ENCODE measurements around the gene NRF1.
A peak's percentile ranks its signal among the peaks of the same experiment; 100 is the strongest.
"Not testable (repeated sequence)": the region's sequence is repeated elsewhere in the genome, so short reads cannot be mapped to it uniquely, and the experiment has no call there.

Gene NRF1

DNA sequence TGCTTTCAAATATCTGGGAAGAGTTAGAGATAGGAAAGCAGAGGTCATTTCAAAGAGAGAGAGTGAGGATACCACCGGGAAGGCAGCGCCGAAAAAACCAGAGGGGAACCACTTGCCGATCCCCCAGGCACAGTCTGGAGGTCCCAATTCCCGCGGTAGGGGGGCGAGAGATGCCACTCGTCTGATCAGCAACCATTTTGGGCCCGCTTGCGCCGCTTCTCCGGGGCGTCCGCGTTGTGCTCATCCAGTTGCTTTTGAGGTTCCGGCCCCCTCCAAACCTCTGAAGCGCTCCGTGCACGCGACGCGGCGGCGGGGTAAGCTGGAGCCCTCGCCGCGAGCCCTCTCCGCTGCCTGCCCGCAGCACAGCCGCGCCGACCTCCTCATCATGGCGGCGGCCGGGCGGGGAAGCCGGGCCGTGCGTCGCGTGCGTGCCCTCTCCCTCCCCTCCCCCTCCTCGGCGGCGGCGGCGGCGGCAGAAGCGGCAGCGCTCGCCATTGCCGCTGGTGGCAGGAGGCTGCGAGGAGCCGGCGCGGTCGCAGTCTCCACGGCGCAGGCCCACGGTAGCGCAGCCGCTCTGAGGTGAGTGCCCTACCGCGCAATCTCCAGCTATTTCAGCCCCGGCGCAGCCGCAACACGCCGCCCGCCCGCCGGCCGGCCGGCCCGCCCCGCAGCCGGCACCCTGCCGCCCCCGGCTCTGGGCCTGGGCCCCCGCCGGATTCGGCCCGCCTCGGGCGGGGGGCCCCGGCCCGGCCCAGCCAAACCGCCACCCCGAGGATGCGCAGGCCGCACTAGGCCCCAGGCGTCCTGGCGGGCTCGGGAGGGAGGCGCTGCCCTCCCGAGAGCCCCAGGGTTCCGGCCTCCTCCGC, at the start of gene NRF1:
Gene NRF1, plus strand, starts transcription at position 475 of the 866 bp plus-strand sequence. CDS start 45,632 bp downstream, outside the sequence.
- DNase-seq (ENCODE audit: low read depth, low spot score) = peak; percentile 63

DNA sequence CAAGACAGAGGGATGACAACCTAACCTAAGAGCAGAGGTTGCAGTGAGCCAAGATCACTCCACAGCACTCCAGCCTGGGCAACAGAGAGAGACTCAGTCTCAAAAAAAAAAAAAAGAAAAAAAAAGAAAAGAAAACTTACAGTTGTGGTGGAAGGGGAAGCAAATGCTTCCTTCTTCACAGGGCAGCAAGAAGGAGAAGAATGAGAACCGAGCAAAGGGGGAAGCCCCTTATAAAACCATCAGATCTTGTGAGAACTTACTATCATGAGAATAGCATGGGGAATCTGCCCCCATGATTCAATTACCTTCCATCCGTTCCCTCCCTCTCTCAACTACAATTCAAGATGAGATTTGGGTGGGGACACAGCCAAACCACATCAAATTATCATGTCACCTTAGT, 45.2 kb upstream of the NRF1 start:
- not testable (repeated sequence) for DNase-seq (ENCODE audit: low read depth, low spot score)

DNA sequence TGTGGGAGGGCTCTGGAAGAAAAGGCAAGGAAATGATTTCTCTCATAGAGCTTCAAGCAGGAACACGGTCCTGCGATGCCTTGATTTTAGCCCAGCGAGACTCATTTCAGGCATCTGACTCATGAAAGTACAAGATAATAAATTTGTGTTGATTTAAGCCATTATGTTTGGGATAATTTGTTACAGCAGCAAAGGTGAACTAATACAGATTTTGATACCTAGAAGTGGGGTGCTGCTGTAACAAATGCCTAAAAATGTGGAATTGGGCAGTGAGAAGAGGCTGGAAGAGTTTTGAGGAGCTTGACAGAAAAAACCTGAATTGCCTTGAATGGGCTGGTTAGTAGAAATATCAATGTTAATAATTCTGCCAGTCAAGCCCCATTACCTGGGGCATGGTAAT, 44.1 kb upstream of the NRF1 start:
- DNase-seq (ENCODE audit: low read depth, low spot score) = no peak

DNA sequence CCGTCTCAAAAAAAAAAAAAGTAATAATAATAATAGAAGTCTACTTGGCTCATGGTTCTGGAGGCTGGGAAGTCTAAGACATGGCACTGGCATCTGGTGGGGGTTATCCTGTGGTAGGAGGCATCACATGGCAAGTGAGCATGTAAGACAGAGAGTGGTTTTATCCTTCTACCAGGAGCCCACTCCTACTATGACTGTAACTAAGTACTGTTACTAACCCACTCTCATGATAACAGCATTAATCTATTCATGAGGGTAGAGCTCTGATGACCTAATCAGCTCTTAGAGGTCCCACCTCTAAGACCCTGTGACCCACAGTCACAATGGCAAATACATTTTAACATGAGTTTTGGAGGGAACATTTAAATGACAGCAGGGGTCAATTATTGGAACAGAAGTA, 43.3 kb upstream of the NRF1 start:
- no peak for DNase-seq (ENCODE audit: low read depth, low spot score)

DNA sequence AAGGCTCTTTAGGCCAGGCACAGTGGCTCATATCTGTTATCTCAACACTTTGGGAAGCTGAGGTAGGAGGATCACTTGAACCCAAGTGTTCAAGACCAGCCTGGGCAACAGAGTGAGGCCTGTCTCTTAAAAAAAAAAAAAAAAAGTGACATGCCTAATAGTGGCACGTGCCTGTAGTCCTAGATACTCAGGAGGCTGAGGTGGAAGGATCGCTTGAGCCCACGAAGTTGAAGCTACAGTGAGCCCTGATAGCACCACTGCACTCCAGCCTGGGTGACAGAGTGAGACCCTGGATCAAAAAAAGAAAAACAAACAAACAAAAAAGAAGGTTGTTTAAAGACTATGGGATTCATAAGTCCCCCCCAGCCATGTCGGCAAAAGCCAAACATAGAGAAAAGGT, 42.2 kb upstream of the NRF1 start:
- no peak for DNase-seq (ENCODE audit: low read depth, low spot score)

DNA sequence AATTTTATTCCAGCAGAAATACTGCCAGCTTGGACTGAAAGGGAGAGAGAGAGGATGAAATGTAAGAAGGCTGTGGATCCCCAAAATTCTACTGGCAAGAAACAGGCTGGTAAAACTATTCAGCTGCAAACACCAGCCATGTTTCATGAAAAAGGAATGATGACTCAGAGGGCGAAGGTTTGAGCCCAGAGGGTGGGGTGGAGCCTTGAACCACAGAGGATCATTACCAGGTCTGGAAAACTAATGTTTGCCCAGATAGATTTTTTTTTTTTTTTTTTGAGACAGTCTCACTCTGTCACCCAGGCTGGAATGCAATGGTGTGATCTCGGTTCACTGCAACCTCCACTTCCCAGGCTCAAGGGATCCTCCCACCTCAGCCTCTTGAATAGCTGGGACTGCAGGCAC, 41.7 kb upstream of the NRF1 start:
- no peak for DNase-seq (ENCODE audit: low read depth, low spot score)

DNA sequence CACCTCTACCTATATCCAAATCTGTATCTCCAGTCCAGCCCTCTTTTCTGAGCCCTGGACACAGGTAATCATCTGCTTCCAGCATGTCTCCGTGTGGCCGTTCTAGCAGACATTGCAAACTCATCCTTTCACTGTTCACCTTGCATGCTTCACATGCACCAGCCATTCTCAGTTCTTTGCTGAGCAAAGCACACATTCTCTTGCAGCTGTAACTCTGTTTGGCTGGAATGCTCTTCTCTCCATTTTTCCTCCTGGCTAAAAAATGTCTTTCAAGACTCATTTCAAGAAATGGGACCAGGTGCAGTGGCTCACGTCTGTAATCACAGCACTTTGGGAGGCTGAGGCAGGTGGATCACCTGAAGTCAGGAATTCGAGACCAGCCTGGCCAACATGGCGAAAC, 40.3 kb upstream of the NRF1 start:
- DNase-seq (ENCODE audit: low read depth, low spot score) = no peak

DNA sequence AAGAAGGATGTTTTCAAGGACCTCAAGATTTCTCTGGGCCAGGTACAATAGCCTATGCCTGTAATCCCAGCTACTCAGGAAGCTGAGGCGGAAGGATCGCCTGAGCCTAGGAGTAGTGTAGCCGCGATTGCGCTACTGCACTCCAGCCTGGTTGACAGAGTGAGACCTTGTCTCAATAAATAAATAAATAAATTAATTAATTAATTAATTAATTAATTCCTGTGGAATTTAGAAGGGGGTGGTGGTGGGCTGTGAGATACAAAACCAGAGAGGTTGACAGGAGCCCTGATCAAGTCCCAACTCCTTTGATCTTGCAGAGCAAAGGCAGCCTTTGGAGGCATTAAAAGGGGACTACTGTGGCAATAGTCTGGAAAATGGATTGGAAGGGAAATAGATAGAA, 39.3 kb upstream of the NRF1 start:
- no peak for DNase-seq (ENCODE audit: low read depth, low spot score)

DNA sequence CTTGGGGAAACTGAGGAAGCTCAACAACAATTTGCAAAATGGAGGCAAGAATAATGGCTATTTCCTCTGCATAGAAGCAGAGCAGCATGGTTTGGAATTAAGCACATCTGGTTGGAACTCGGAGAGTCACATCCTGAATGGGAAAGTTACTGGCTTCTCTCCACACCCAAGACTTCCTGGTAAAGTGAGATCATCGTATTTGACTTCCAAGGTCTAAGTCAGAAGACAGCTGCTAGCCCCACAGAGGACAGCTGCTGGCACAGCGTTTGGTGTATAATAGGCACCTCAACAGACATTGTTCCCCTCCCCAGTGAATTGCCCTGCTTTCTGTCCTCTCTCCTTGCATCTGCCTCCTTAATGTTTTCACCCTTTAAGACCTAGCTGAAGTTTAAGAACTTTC, 37.0 kb upstream of the NRF1 start:
- DNase-seq (ENCODE audit: low read depth, low spot score) = no peak

DNA sequence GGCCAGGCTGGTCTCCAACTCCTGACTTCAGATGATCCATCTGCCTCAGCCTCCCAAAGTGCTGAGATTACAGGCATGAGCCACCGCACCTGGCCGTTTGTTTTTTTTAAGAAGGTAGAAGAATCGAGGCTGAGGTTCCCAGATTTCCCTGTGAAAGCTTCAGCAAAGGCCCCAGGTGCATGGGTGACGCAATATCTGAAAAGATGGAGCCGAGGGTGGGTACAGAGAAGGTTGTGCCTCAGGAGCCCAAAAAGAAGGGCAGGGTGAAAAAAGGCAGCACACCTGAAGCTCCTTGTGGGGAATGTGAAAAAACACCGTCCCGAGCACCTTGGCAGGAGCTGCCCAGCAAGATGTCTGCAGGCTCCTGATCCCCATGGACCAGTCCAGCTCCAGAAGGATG, 35.8 kb upstream of the NRF1 start:
- no peak for DNase-seq (ENCODE audit: low read depth, low spot score)

DNA sequence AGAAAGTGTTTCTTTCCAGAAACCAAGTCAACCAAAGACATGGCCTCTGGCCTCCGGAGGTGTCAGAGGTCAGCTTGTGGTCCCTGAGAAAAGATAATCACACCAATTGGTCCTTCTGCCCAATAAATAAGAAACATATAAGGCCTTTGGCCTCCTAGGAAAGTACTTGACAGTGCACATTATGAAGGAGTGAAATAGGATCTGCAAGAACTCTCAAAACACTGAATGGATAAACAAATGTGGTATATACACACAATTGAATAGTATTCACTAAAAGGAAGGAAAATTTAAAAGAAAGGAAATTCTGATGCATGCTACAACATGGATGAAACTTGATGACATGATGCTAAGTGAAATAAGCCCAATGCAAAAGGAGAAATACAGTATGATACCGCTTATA, 35.4 kb upstream of the NRF1 start:
- DNase-seq (ENCODE audit: low read depth, low spot score) = no peak

DNA sequence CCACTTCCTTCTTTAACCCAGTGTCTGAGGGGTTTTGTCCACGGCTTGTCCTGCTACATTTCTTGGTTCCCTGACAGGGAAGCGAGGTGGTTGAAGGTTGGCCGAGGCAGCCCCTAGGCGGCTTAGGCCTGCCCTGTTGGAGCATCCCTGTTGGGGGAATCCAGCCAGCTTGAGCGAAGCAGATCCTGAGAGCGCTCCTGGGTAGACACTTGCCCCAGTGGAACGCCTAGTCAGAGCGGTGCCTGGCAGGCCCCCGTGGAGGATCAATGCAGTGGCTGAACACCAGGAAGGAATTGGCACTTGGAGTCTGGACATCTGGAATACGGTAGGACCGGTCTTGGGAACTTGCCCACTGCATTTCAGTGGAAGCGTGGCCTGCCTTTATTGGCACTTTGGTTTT, 32.7 kb upstream of the NRF1 start:
- DNase-seq (ENCODE audit: low read depth, low spot score) = no peak

DNA sequence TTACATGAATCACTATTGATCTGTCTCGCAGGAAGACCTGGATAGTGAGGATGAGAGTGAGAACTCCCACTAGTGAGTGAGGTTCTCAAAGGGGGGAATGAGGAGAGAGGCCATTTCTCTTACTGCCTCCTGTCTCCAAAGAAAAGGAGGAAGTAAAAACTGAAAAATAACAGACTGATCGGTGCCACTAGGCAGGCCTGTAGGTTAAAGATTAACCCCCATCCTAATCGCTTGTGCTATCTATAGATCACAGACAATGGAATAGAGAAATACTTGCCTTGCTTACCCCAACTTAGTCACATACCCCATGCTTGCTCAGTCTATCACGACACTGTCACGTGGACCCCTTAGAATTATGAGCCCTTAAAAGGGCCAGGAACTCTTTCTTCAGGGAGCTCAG, 25.3 kb upstream of the NRF1 start:
- not testable (repeated sequence) for DNase-seq (ENCODE audit: low read depth, low spot score)

DNA sequence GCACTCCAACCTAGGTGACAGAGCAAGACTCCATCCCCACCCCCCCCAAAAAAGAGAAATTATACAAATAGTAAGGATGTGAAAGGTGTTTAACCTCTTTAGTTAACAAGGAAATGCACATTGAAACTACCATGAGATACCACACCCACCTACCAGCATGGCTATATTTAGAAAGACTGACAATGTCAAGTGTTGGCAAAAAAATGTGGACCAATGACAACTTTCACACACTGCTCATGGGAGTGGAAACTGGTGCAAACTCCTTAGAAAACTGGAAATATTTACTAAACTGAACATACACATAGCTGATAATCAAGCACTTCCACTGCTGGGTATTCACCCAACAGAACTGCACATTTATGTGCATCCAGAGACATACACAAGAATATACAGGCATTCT, 23.3 kb upstream of the NRF1 start:
- no peak for DNase-seq (ENCODE audit: low read depth, low spot score)

DNA sequence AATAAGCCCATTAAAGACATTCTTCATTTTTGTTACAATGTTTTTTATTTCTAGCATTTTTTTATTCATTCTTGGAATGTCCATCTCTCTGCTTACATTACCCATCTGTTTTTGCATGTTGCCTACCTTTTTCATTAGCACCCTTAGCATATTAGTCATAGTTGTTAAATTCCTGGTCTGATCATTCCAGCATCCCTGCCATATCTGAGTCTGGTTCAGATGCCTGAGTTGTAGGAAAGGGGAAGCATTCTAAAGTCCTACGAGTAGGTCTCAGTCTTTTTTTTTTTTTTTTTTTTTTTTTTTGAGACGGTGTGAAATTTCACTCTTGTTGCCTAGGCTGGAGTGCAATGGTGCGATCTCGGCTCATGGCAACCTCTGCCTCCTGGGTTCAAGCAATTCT, 19.7 kb upstream of the NRF1 start:
- no peak for DNase-seq (ENCODE audit: low read depth, low spot score)

DNA sequence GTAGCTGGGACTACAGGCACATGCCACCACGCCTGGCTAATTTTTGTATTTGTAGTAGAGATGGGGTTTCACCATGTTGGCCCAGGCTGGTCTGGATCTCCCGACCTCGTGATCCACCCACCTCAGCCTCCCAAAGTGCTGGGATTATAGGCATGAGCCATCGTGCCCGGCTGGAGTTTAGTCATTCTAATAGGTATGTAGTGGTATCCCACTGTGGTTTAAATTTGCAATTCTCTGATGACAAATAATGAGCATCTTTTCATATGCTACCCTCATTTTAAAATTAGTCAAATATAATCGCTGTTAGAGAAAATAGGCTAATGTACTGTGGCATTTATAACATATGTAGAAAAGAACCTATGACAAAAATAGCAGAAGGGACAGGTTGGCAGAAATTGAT, 15.1 kb upstream of the NRF1 start:
- DNase-seq (ENCODE audit: low read depth, low spot score) = not testable (repeated sequence)

DNA sequence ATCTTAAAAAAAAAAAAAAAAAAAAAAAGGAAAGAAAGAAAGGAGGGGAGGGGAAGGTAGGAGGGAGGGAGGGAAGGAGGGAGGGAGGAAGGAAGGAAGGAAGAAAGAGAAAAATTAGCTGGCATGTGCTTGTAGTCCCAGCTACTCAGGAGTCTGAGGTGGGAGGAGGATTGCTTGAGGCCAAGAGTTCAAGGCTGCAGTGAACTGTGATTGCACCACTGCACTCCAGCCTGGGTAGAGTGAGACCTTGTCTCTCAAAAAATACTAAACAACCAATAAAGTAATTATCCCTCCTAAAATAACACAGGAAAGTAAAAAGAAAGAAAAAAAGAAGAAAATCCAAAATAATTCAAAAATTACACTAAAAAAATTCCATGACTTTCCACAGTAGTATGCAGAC, 13.8 kb upstream of the NRF1 start:
- DNase-seq (ENCODE audit: low read depth, low spot score) = no peak

DNA sequence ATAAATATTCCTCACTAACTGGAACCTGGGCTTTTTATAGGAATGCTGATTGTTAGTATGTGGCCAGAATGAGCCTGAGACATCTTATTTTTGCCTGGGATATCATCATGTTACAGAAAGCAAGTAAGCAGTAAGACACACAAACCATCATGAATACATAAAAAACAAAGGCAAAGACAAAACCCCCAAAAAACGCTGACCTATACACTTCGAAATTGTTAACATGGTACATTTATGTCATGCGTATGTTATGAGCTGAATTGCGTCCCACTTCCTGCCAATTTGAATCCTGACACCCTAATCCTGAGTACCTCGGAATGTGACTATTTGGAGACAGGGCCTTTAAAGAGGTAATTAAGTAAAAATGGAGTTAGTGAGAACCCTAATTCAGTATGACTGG, 12.3 kb upstream of the NRF1 start:
- DNase-seq (ENCODE audit: low read depth, low spot score) = no peak

DNA sequence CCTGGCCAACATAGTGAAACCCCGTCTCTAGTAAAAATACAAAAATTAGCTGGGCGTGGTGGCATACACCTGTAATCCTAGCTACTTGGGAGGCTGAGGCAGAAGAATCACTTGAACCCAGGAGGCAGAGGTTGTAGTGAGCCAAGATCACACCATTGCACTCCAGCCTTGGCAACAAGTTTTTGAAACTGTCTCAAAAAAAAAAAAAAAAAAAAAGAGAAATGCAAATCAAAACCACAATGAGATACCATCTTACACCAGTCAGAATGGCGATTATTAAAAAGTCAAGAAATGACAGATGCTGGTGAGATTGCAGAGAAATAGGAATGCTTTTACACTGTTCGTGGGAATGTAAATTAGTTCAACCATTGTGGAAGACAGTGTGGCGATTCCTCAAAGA, 7.9 kb upstream of the NRF1 start:
- DNase-seq (ENCODE audit: low read depth, low spot score) = not testable (repeated sequence)

DNA sequence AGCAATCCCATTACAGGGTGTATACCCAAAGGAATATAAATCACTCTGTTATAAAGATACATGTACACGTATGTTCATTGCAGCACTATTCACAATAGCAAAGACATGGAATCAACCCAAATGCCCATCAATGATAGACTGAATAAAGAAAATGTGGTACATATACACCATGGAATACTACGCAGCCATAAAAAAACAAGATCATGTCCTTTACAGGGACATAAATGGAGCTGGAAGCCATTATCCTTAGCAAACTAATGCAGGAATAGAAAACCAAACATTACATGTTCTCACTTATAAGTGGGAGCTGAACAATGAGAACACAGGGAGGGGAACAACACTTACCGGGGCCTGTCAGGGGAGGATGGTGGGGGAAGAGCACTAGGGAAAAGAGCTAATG, 7.5 kb upstream of the NRF1 start:
- DNase-seq (ENCODE audit: low read depth, low spot score) = not testable (repeated sequence)

DNA sequence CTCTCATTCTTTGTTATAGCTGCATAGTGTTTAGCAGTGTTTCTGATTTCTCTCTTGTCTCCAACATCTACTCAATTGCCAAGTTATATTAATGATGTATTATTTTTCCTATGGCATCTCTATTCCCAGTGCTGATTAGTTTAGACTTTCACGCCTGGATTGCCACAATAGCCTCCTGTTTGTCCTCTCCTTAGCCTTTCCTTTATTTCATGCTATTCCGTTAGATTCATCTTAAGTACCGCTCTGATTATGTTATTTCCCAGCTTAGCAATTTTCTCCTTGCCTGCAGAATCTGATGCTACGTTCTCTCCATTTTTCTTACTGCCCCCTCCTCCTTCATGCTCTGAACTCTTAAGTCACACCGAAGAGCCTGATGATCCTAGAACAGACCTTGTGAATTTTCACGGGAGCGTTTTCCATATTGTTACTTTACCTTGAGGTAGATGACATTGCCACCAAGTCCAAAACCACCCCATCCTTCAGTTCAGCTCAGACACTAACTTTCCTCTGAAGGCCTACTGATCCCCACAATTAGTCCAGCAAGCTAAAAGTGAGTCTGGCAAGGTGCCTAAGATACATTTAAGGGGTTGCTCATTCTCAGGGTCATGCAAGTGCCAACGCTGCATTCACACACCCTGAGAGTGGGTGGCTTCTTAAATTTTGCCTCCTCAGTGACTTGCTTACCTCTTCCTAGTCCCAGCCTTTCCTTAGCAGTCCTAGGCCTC, 6.6 kb upstream of the NRF1 start:
- no peak for DNase-seq (ENCODE audit: low read depth, low spot score)

DNA sequence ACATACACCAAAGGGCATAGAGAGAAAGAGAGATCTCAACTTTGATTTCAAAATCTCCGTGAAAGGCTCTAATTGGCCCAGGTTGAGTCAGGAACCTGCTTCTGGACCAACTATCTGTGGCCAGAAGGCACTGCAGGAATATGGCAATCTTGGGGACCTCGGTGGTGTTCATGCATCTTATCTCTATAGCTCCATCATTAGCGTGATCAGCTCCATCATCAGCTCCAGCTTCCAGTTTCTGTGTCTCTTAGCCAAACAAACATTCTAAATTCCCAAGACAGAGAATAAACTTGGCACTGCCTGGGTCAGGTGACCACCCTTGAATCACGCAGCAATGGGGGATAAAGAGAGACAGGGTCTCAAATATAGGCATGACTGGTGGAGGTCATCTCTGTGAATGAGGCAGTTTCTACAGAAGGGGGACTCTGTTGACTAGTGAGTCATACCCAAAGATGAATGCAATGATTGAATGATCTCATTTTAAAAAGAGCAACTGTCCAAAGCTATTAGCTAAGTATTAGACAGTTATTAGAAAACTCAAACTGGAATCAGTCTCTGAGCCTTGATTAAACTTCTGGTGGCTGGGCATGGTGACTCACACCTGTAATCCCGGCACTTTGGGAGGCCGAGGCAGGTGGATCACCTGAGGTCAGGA, 5.4 kb upstream of the NRF1 start:
- DNase-seq (ENCODE audit: low read depth, low spot score) = no peak

DNA sequence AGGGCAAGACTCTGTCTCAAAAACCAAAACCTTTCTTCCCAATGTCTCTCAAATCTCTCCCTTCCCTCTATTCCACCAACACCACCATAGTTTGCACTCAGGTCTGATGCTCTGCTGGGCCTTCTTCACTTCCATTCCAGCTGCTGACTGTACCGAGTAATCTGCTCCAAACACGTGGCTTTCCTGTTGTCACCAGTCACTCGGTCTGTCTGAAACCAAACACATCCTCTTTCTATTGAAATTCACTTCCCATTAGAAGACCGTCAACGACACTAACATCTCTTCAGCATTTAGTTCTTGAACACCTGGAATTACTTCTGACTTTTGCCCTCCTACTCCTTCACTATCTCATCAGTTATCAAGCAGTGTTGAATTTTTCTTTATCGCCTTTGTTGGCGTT, 4.7 kb upstream of the NRF1 start:
- DNase-seq (ENCODE audit: low read depth, low spot score) = no peak
